HCT116 (cell line): ENCODE results near the gene PRKG1.

Experiments
- CBX3 ChIP-seq: IDR thresholded peaks from 2 replicates; pipeline ENCODE4 v1.6.1; 2012; ENCODE audit warnings: low read depth
- EZH2phosphoT487 ChIP-seq: fragments of 200-600 bp; IDR thresholded peaks from 2 replicates; pipeline ENCODE4 v1.6.1; 2018; ENCODE audit warnings: antibody characterized with exemption, borderline replicate concordance
- MAX ChIP-seq: IDR thresholded peaks from 2 replicates; pipeline ENCODE4 v1.6.1; 2012
- POLR2AphosphoS5 ChIP-seq: IDR thresholded peaks from 2 replicates; pipeline ENCODE4 v1.6.1; 2011; ENCODE audit warnings: mild to moderate bottlenecking, low read depth, low read length, moderate library complexity
- REST ChIP-seq: IDR thresholded peaks from 2 replicates; pipeline ENCODE4 v1.6.1; 2012; ENCODE audit warnings: low read depth

- no peak for TF ChIP-seq CBX3
- TF ChIP-seq EZH2phosphoT487: no peak
- TF ChIP-seq POLR2AphosphoS5: no peak
- no peak for TF ChIP-seq MAX
- no peak for TF ChIP-seq REST
These were observed 786.0 kb downstream of the PRKG1 start for GRCh38 chr10:51860257-51860656.
